CD4-positive, CD25-positive, alpha-beta regulatory T cell (primary cell): ENCODE measurements around the gene PHF2. TPM values are rescaled to one million over a fixed set of nuclear protein-coding genes. Genes with fewer than 3 reads are reported as not detected.
A peak's percentile ranks its signal among the peaks of the same experiment; 100 is the strongest.

Experiments
- ATAC-seq, 2 donors: fragments of 150-1000 bp; cut with Tn5 transposase; one replicate each; pipeline ENCODE4 v1.10.0; 2021; ENCODE audit warnings: low read depth in 2 of 2, moderate number of reproducible peaks in 2 of 2, moderate library complexity in 1 of 2
- DNase-seq, 3 donors: peaks; one replicate each; pipeline versions ENCODE4 v3.0.0 to v3.0.0-alpha.2; 2012 to 2022; ENCODE audit warnings: mixed read lengths in 1 of 3
- H3K27ac ChIP-seq: one replicate; pipeline ENCODE4 v1.7.0; 2013; ENCODE audit warnings: mild to moderate bottlenecking, low read length; ENCODE audit not compliant: insufficient read depth, poor library complexity, severe bottlenecking
- H3K27me3 ChIP-seq: one replicate; pipeline ENCODE4 v1.7.0; 2013; ENCODE audit warnings: low read length; ENCODE audit not compliant: control insufficient read depth, insufficient read depth
- H3K36me3 ChIP-seq: one replicate; pipeline ENCODE4 v1.7.0; 2013; ENCODE audit warnings: mild to moderate bottlenecking, low read length, moderate library complexity; ENCODE audit not compliant: control insufficient read depth, insufficient read depth
- H3K4me1 ChIP-seq: 2 replicates; pipeline ENCODE4 v1.7.0; 2013; ENCODE audit warnings: mild to moderate bottlenecking, low read length; ENCODE audit not compliant: insufficient read depth, control insufficient read depth, poor library complexity, severe bottlenecking
- H3K4me3 ChIP-seq: one replicate; pipeline ENCODE4 v1.7.0; 2013; ENCODE audit warnings: low read depth, mild to moderate bottlenecking, low read length, moderate library complexity
- H3K9me3 ChIP-seq, 2 experiments: 1 replicate in 1 of 2; 2 replicates in 1 of 2; pipeline ENCODE4 v1.7.0; 2013; ENCODE audit warnings: low read length in 2 of 2, mild to moderate bottlenecking in 1 of 2, moderate library complexity in 1 of 2; ENCODE audit not compliant: control insufficient read depth in 2 of 2
- H3K27ac Mint-ChIP-seq, 3 donors: one replicate each; pipeline ENCODE4 v1.8.0; 2020 to 2022; ENCODE audit warnings: mild to moderate bottlenecking in 3 of 3, mixed read lengths in 3 of 3, moderate library complexity in 2 of 3
- H3K27me3 Mint-ChIP-seq: one replicate; pipeline ENCODE4 v1.8.0; 2022; ENCODE audit warnings: mild to moderate bottlenecking, mixed read lengths
- H3K36me3 Mint-ChIP-seq: one replicate; pipeline ENCODE4 v1.8.0; 2020; ENCODE audit warnings: mixed read lengths
- H3K4me1 Mint-ChIP-seq, 4 donors: one replicate each; pipeline ENCODE4 v1.8.0; 2020 to 2022; ENCODE audit warnings: mixed read lengths in 4 of 4, mild to moderate bottlenecking in 1 of 4
- H3K4me3 Mint-ChIP-seq, 4 donors: one replicate each; pipeline ENCODE4 v1.8.0; 2020 to 2022; ENCODE audit warnings: mild to moderate bottlenecking in 4 of 4, mixed read lengths in 4 of 4, moderate library complexity in 3 of 4
- H3K9me3 Mint-ChIP-seq, 7 donors: one replicate each; pipeline ENCODE4 v1.8.0; 2020 to 2022; ENCODE audit warnings: mixed read lengths in 7 of 7, mild to moderate bottlenecking in 3 of 7, moderate library complexity in 2 of 7
- polyA plus RNA-seq, 4 donors: library from polyadenylated mRNA; unstranded; fragments of 300-500 nt; fragmentation: Illumina TruSeq; gene quantifications; one replicate each; pipeline ENCODE4 v1.2.3, GENCODE V29; 2021
- total RNA-seq: library from RNA; stranded (reverse); gene quantifications from one replicate; pipeline ENCODE4 v1.2.3, GENCODE V29; 2022

The PHF2 gene
- total and polyA plus RNA-seq, 5 donors from 2014 or later = 0.37 to 29.4 (median 1.0) TPM

DNA sequence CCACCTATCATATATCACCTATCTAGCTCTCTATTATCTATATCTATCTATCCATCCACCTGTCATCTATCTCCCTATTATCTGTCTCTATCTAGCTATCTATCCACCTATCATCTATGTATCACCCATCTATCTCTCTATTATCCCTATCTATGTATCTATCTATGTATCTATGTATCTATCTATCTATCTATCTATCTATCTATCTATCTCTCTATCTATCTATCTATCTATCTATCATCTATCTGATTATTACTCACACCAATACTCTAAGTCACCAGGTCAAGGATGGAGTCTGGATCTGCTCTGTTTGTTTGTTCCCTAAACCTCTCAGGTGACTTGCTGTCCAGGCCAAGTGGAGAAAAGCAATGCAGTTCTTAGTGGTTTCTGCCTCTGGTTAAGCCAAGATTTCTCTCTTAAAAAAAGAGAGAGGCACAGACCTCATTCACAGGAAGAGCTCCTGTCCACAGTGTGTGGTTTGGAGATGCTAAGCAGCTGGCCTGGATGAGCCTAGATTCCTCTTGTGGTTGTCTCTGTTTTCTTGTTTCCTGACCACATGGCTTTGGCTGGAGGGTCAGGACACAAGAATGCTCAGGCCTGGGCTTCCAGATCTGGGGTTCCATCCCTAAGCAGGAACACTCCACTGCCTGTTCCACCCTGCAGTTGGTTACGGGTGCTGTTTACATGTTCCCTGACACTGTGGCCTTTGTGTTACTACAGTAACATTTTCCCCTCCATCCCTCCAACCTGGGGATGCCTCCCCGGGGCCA lies 133.4 kb downstream of the PHF2 start:
- H3K27ac Mint-ChIP-seq = no peak overlapping the region

DNA sequence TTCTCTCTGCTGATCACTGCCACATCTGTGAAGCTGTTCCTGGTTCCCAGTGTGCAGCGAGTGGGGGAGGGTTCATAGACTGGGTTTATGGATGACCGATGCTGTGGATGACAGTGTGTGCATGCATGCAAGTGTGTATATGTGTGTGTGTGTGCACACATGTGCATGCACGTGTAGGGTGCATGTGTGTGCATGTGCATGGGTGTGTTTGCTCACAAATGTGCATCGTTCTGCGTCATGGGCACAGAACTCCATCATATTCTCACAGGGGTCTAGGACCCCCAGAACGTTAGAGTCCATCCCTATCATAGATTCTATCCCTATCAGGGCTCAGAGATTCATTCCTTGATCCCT lies 134.0 kb downstream of the PHF2 start:
- Mint-ChIP-seq H3K27ac (no peak overlapping the region), H3K36me3 (no peaks in the 10 kb centered on the region), H3K4me3 (no peak overlapping the region), H3K4me1 (no peaks in the 10 kb centered on the region), H3K27me3 (peaks cover 16% of the 10 kb centered on the region), H3K9me3 (peaks cover 0 to 11% (median 0%) of the 10 kb centered on the region in 7 donors)
- H3K4me1 ChIP-seq = no peaks in the 10 kb centered on the region
- ATAC-seq = no peak
- no peaks in the 10 kb centered on the region for H3K9me3 ChIP-seq
- no peaks in the 10 kb centered on the region for H3K36me3 ChIP-seq
- no peak for DNase-seq
- H3K27me3 ChIP-seq = no peaks in the 10 kb centered on the region
- no peak overlapping the region for H3K4me3 ChIP-seq
- H3K27ac ChIP-seq = no peak overlapping the region

More for the DNA sequence above, 133.4 kb downstream of the PHF2 start:
- H3K27me3 Mint-ChIP-seq = peaks cover 20% of the 10 kb centered on the region
- H3K27me3 ChIP-seq = no peaks in the 10 kb centered on the region
- no peaks in the 10 kb centered on the region for H3K4me1 Mint-ChIP-seq
- H3K36me3 ChIP-seq = no peaks in the 10 kb centered on the region
- H3K4me3 ChIP-seq = no peak overlapping the region
- H3K4me3 Mint-ChIP-seq = no peak overlapping the region
- H3K27ac ChIP-seq = no peak overlapping the region
- DNase-seq (no peak), ATAC-seq (no peak)
- peaks cover 0 to 13% (median 0%) of the 10 kb centered on the region in 7 donors for H3K9me3 Mint-ChIP-seq
- H3K9me3 ChIP-seq = no peaks in the 10 kb centered on the region
- H3K4me1 ChIP-seq = no peaks in the 10 kb centered on the region
- no peaks in the 10 kb centered on the region for H3K36me3 Mint-ChIP-seq

GRCh38 chr9:93711002-93711401 lies 134.6 kb downstream of the PHF2 start:
- H3K27ac Mint-ChIP-seq = no peak overlapping the region
- no peak for ATAC-seq
- no peaks in the 10 kb centered on the region for H3K4me1 Mint-ChIP-seq
- H3K4me3 ChIP-seq = no peak overlapping the region
- DNase-seq = no peak
- H3K36me3 ChIP-seq = no peaks in the 10 kb centered on the region
- no peaks in the 10 kb centered on the region for H3K9me3 ChIP-seq
- H3K27me3 Mint-ChIP-seq = peaks cover 13% of the 10 kb centered on the region
- H3K27me3 ChIP-seq = no peaks in the 10 kb centered on the region
- no peaks in the 10 kb centered on the region for H3K4me1 ChIP-seq
- peaks cover 0 to 5% (median 0%) of the 10 kb centered on the region in 7 donors for H3K9me3 Mint-ChIP-seq
- H3K4me3 Mint-ChIP-seq = no peak overlapping the region
- no peaks in the 10 kb centered on the region for H3K36me3 Mint-ChIP-seq
- no peak overlapping the region for H3K27ac ChIP-seq

- DNase-seq = no peak
- no peaks in the 10 kb centered on the region for H3K36me3 ChIP-seq
- Mint-ChIP-seq H3K36me3 (no peaks in the 10 kb centered on the region), H3K4me3 (no peak overlapping the region), H3K4me1 (peaks cover 0 to 6% (median 3%) of the 10 kb centered on the region in 4 donors), H3K27ac (no peak overlapping the region), H3K9me3 (peaks cover 0 to 2% (median 0%) of the 10 kb centered on the region in 7 donors), H3K27me3 (peaks cover 10% of the 10 kb centered on the region)
- peaks cover 0 to 7% of the 10 kb centered on the region in 2 experiments for H3K9me3 ChIP-seq
- no peak for ATAC-seq
- no peaks in the 10 kb centered on the region for H3K27me3 ChIP-seq
- no peaks in the 10 kb centered on the region for H3K4me1 ChIP-seq
- no peak overlapping the region for H3K4me3 ChIP-seq
- no peak overlapping the region for H3K27ac ChIP-seq
Measured at GRCh38 chr9:93712896-93713295, 136.5 kb downstream of the PHF2 start.

DNA sequence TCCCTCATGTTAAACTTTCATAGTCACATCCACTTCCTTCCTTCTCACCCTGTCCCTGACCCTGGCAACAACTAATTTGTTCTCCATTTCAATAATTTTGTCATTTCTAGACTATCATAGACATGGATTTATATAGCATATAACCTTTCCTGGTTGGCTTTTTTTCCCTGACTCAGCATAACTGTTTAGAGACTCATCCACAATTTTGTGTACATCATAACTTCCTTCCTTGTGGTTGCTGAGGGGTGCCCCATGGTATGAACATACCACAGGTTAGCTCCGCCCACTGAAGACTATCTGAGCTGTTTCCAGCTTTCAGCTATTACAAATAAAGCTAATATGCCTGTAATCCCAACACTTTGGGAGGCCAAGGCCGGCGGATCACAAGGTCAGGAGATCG lies 137.3 kb downstream of the PHF2 start:
- Mint-ChIP-seq H3K4me1 (peaks cover 0 to 6% (median 3%) of the 10 kb centered on the region in 4 donors), H3K4me3 (no peak overlapping the region), H3K27ac (no peak overlapping the region), H3K36me3 (no peaks in the 10 kb centered on the region), H3K9me3 (peaks cover 0 to 2% (median 0%) of the 10 kb centered on the region in 7 donors), H3K27me3 (peaks cover 9% of the 10 kb centered on the region)
- H3K27me3 ChIP-seq = no peaks in the 10 kb centered on the region
- H3K9me3 ChIP-seq = peaks cover 0 to 7% of the 10 kb centered on the region in 2 experiments
- DNase-seq = peak in 1 of 3 donors; percentile 7
- H3K4me1 ChIP-seq = no peaks in the 10 kb centered on the region
- ATAC-seq = no peak
- no peak overlapping the region for H3K4me3 ChIP-seq
- no peak overlapping the region for H3K27ac ChIP-seq
- no peaks in the 10 kb centered on the region for H3K36me3 ChIP-seq

DNA sequence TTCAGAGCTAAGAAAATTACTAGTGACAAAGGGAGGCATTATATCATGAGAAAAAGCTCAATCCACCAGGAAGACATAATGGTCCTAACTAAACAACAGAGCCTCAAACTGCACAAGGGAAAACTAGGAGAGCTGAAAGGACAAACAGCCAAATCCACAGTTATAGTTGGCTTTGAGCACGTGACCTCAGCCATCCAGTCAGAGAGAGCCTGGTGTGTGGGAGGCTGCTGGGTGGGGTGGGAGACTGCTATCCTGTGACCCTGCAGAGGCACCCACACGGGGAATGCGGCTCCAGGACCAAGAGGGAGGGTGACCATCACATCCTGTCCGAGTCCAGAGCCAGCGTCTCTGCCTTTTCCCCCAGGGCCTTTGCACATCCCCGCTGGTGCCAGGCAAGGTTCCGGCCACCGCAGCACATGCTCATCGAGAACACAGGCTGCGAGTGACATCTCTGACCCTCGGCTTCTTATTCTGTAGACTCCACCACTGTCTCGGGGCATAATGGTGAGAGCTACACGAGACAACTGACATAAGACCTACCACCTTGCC lies 145.1 kb downstream of the PHF2 start:
- Histone ChIP-seq H3K27me3 (no peaks in the 10 kb centered on the region), H3K36me3 (no peaks in the 10 kb centered on the region), H3K9me3 (peaks cover 4 to 5% of the 10 kb centered on the region in 2 experiments), H3K27ac (no peak overlapping the region), H3K4me3 (no peak overlapping the region), H3K4me1 (no peaks in the 10 kb centered on the region)
- DNase-seq = no peak
- Mint-ChIP-seq H3K4me3 (no peak overlapping the region), H3K4me1 (peaks cover 0 to 4% (median 2%) of the 10 kb centered on the region in 4 donors), H3K9me3 (peaks cover 0 to 4% (median 0%) of the 10 kb centered on the region in 7 donors), H3K36me3 (no peaks in the 10 kb centered on the region), H3K27me3 (peaks cover 17% of the 10 kb centered on the region), H3K27ac (no peak overlapping the region)
- no peak for ATAC-seq

DNA sequence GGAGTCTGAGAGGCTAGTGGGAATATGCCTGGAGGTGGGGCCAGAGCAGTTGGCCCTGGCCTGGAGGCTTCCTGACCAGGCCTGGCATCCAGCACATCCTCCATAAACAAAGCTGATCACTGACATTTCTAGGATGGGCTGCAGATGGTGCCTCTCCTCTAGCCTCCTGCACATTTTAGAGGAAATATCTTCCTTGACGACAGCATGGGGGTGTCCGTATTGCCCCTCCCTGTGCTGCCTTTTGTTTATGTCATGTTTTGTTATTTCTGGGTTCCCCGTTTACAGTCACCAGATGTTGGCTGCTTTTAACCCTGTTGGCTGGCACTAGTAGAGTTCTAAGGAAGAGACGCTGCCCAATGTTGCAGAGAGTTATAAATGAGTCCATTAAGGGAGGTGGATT lies 148.5 kb downstream of the PHF2 start:
- Histone ChIP-seq H3K27me3 (no peaks in the 10 kb centered on the region), H3K4me1 (no peaks in the 10 kb centered on the region), H3K4me3 (no peak overlapping the region), H3K9me3 (peaks cover 0 to 5% of the 10 kb centered on the region in 2 experiments), H3K36me3 (no peaks in the 10 kb centered on the region), H3K27ac (no peak overlapping the region)
- H3K9me3 Mint-ChIP-seq = peaks cover 0 to 2% (median 0%) of the 10 kb centered on the region in 7 donors
- no peaks in the 10 kb centered on the region for H3K4me1 Mint-ChIP-seq
- DNase-seq (no peak), ATAC-seq (no peak)
- H3K27ac Mint-ChIP-seq = peak overlapping the region in 1 of 3 donors; percentile 80
- no peak overlapping the region for H3K4me3 Mint-ChIP-seq
- H3K27me3 Mint-ChIP-seq = peaks cover 21% of the 10 kb centered on the region
- no peaks in the 10 kb centered on the region for H3K36me3 Mint-ChIP-seq

GRCh38 chr9:93725382-93725781 lies 149.0 kb downstream of the PHF2 start:
- no peak overlapping the region for H3K4me3 ChIP-seq
- Mint-ChIP-seq H3K4me1 (no peaks in the 10 kb centered on the region), H3K36me3 (no peaks in the 10 kb centered on the region), H3K27ac (no peak overlapping the region), H3K9me3 (peaks cover 0 to 2% (median 0%) of the 10 kb centered on the region in 7 donors), H3K27me3 (peaks cover 21% of the 10 kb centered on the region), H3K4me3 (no peak overlapping the region)
- DNase-seq = no peak
- no peaks in the 10 kb centered on the region for H3K4me1 ChIP-seq
- ATAC-seq = no peak
- H3K27ac ChIP-seq = no peak overlapping the region
- H3K27me3 ChIP-seq = no peaks in the 10 kb centered on the region
- H3K9me3 ChIP-seq = peaks cover 0 to 5% of the 10 kb centered on the region in 2 experiments
- H3K36me3 ChIP-seq = no peaks in the 10 kb centered on the region
